Measurements from ENCODE around the gene CD70.
"Not testable (repeated sequence)": the region's sequence is repeated elsewhere in the genome, so short reads cannot be mapped to it uniquely, and the experiment has no call there.

The CD70 gene

GRCh38 chr19:6572217-6572616 lies 18.7 kb downstream of the CD70 start:
- no peak for DNase-seq (ENCODE audit: low read depth in 1 of 2, low spot score in 1 of 2)

GRCh38 chr19:6571167-6571566 lies 19.8 kb downstream of the CD70 start:
- no peak for DNase-seq (ENCODE audit: low read depth in 1 of 2, low spot score in 1 of 2)

GRCh38 chr19:6570764-6571163 lies 20.2 kb downstream of the CD70 start:
- DNase-seq (ENCODE audit: low read depth in 1 of 2, low spot score in 1 of 2): no peak

DNA sequence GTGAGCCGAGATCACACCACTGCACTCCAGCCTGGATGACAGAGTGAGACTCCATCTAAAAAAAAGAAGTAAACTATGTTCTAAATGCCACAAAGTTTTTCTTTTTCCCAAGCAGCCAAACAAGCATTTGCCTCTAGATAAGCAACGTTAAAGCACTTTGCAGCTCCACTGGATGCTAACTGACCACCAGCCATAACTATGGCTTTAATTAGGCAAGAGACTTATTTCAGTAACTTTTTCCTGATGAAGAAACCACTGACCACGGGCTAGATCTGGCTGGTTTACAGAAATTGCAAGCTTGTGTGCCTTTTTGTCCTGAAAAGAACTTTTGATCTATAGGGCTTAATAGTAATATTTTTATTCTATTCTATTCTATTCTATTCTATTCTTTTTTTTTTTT lies 22.1 kb downstream of the CD70 start:
- no peak for DNase-seq (ENCODE audit: low read depth in 1 of 2, low spot score in 1 of 2)

- no peak for DNase-seq (ENCODE audit: low read depth in 1 of 2, low spot score in 1 of 2)
Measured at GRCh38 chr19:6568010-6568526, 22.9 kb downstream of the CD70 start.

- not testable (repeated sequence) for DNase-seq (ENCODE audit: low read depth in 1 of 2, low spot score in 1 of 2)
Measured at GRCh38 chr19:6566727-6567126, 24.2 kb downstream of the CD70 start.

GRCh38 chr19:6564393-6564792 lies 26.6 kb downstream of the CD70 start:
- DNase-seq (ENCODE audit: low read depth in 1 of 2, low spot score in 1 of 2): no peak

- DNase-seq (ENCODE audit: low read depth in 1 of 2, low spot score in 1 of 2): not testable (repeated sequence)
Measured at GRCh38 chr19:6562437-6562836, 28.5 kb downstream of the CD70 start.

DNA sequence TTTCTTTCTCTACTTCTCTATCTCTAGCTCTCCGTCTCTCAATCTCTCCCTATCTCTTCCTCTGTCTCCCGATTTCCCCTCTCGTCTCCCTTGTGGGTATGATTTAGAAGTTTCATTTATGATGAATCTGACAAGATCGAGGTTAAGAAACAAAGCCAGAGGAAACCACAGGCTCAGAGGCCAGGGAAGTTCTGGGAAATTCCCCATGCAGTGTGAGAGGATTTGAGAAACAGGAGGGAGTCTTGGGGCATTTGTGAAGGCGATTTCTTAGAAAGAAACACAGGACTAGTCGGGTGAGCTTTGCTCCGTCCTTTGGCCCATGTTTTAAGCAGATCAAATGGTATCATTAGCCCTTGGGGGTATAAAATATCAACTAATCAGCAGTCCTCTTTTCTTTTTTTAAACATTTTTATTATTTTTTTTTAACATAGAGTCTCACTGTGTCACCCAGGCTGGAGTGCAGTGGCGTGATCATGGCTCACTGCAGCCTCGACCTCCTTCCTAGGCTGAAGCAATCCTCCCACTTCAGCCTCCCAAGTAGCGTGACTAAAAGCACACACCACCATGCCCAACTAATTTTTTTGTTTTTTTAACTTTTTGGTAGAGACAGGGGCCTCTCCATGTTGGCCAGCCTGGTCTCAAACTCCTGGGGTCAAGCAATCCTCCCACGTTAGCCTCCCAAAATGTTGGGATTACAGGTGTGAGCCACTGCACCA lies 34.3 kb downstream of the CD70 start:
- DNase-seq (ENCODE audit: low read depth in 1 of 2, low spot score in 1 of 2): no peak

DNA sequence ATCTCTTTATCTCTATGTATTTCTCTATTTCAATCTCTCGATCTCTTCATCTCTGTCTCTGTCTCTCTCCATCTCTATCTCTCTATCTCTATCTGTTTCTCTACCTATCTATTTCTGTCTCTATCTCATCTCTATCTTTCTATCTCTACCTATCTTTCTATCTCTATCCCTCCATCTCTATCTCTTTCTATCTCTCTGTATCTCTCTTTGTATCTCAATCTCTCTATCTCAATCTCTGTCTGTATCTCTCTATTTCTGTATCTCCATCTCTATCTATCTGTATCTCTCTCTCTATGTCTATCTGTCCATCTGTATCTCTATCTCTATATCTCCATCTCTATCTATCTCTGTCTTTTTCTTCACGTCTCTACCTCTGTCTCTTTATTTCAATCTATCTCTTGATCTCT lies 34.9 kb downstream of the CD70 start:
- DNase-seq (ENCODE audit: low read depth in 1 of 2, low spot score in 1 of 2): no peak

GRCh38 chr19:6551607-6552450 lies 39.1 kb downstream of the CD70 start:
- peak in 1 of 2 donors; percentile 31 for DNase-seq (ENCODE audit: low read depth in 1 of 2, low spot score in 1 of 2)

- DNase-seq (ENCODE audit: low read depth in 1 of 2, low spot score in 1 of 2): no peak
Measured at GRCh38 chr19:6551091-6551490, 39.9 kb downstream of the CD70 start.

- DNase-seq (ENCODE audit: low read depth in 1 of 2, low spot score in 1 of 2): not testable (repeated sequence)
Measured at GRCh38 chr19:6550679-6551078, 40.3 kb downstream of the CD70 start.

DNA sequence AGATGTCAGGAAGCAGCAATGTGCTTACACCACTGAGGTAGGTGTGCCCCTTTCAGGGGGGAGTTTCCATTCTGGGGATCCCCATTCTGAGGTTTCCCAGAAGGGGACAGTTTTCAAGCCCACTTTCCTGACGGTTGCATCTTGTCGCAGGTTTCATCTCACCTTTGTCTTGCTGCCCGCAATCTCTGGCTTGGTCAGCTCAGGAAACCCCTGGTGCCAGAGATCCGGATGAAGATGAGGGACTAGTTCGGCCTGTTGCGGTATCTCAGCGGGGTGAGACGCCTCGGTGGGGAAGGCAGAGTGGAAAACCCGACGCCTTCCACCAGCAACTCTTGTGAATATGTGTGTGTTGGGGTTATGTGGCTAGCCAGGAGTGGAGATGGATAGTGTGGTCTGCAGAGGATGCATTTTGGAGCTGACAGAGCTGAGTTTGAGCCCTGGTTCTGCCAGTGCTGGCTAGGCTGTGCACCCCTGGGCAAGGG lies 47.0 kb downstream of the CD70 start:
- DNase-seq (ENCODE audit: low read depth in 1 of 2, low spot score in 1 of 2): no peak

DNA sequence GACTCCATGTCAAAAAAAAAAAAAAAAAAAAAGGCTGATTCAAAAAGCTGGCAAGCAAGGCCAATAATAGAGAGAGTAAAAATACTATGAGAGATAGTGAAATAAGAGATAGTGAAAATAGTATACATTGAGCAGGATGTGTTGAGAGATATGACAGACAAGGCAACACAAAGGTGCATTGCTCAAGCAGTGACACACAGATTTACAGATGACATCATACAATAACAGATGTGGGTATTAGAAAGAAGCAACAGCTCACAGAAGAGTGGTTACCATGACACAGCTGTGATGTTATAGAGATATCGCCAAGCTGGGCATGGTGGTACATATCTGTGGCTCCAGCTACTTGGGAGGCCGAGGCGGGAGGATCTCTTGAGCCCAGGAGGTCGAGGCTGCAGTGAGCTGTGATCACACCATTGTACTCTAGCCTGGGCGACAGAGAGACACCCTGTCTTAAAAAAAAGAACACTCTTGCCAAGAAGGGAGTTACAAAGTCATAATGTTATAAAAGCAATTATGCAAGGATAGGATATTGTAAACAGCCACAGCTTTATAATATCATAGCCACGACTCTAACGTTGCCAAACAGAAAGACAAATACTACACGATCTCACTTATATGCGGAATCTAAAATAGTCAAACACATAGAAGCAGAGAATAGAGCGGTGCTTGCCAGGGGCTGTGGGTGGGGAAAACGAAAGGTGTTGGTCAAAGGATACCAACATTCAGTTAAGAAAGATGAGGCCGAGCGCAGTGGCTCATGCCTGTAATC lies 49.8 kb downstream of the CD70 start:
- DNase-seq (ENCODE audit: low read depth in 1 of 2, low spot score in 1 of 2): no peak

DNA sequence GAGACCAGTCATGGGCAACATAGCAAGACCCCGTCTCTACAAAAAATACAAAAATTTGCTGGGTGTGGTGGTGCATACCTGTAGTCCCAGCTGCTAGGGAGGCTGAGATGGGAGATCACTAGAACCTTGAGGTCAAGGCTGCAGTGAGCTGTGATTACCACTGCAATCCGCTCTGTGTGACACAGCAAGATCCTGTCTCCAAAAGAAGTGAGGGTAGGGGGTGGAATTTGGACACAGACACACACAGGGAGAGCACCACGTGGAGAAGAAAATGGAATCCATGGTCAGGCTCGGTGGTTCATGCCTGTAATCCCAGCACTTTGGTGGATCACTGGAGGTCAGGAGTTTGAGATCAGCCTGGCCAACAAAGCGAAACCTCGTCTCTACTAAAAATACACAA lies 51.4 kb downstream of the CD70 start:
- DNase-seq (ENCODE audit: low read depth in 1 of 2, low spot score in 1 of 2): no peak
